Keratinocyte (primary cell): ENCODE measurements around the gene ERI2. TPM values are rescaled to one million over a fixed set of nuclear protein-coding genes. Genes with fewer than 3 reads are reported as not detected.

ENCODE experiments used
- DNase-seq: peaks from one replicate; pipeline ENCODE4 v3.0.0-alpha.2; 2011; ENCODE audit warnings: low read depth, missing footprints, low spot score
- FAIRE-seq: peaks from 2 replicates; lab custom pipeline; 2011; peaks lifted over from hg19 to GRCh38; lab: Jason Lieb, UNC
- H2AFZ ChIP-seq: 2 replicates; pipeline ENCODE4 v1.6.0; 2012; ENCODE audit warnings: low read length, control low read depth, inconsistent platforms; ENCODE audit not compliant: control insufficient read depth
- H3K27ac ChIP-seq: 2 replicates; pipeline ENCODE4 v1.5.1; 2011; ENCODE audit warnings: low read length; ENCODE audit not compliant: control insufficient read depth, insufficient read depth
- H3K27me3 ChIP-seq: 3 replicates; pipeline ENCODE4 v1.6.0; 2011; ENCODE audit warnings: low read length; ENCODE audit not compliant: control insufficient read depth, insufficient read depth; ENCODE audit errors: extremely low read depth
- H3K36me3 ChIP-seq, 2 experiments: 2 replicates in 1 of 2; 3 replicates in 1 of 2; pipeline ENCODE4 v1.5.1; 2011; ENCODE audit warnings: low read length in 2 of 2, mild to moderate bottlenecking in 1 of 2; ENCODE audit not compliant: control insufficient read depth in 2 of 2, insufficient read depth in 2 of 2; ENCODE audit errors: extremely low read depth in 1 of 2
- H3K4me1 ChIP-seq: 3 replicates; pipeline ENCODE4 v1.5.1; 2011; ENCODE audit warnings: low read length; ENCODE audit not compliant: control insufficient read depth, insufficient read depth; ENCODE audit errors: extremely low read depth
- H3K4me2 ChIP-seq: 3 replicates; pipeline ENCODE4 v1.6.0; 2011; ENCODE audit warnings: low read depth, low read length; ENCODE audit not compliant: control insufficient read depth, insufficient read depth; ENCODE audit errors: extremely low read depth
- H3K4me3 ChIP-seq, 3 experiments: fragments of 200-600 bp in 1 of 3; sonication (generic) in 1 of 3; 2 replicates in 2 of 3; 3 replicates in 1 of 3; pipeline ENCODE4 v1.5.1; 2011 to 2016; ENCODE audit warnings: low read length in 3 of 3, mild to moderate bottlenecking in 3 of 3, control low read depth in 2 of 3, inconsistent platforms in 1 of 3, low read depth in 1 of 3, mixed read lengths in 1 of 3, mixed run types in 1 of 3, moderate library complexity in 1 of 3; ENCODE audit not compliant: control insufficient read depth in 2 of 3, insufficient read depth in 2 of 3; ENCODE audit errors: extremely low read depth in 1 of 3
- H3K79me2 ChIP-seq: 2 replicates; pipeline ENCODE4 v1.6.0; 2012; ENCODE audit warnings: low read length; ENCODE audit not compliant: control insufficient read depth, insufficient read depth
- H3K9ac ChIP-seq: 3 replicates; pipeline ENCODE4 v1.6.0; 2011; ENCODE audit warnings: low read length; ENCODE audit not compliant: control insufficient read depth, insufficient read depth; ENCODE audit errors: extremely low read depth
- H3K9me1 ChIP-seq: 3 replicates; pipeline ENCODE4 v1.6.0; 2011; ENCODE audit warnings: low read length; ENCODE audit not compliant: control insufficient read depth, insufficient read depth; ENCODE audit errors: extremely low read depth
- H3K9me3 ChIP-seq: 2 replicates; pipeline ENCODE4 v1.5.1; 2012; ENCODE audit warnings: low read depth, low read length; ENCODE audit not compliant: control insufficient read depth
- H4K20me1 ChIP-seq: 3 replicates; pipeline ENCODE4 v1.6.0; 2011; ENCODE audit warnings: low read length; ENCODE audit not compliant: control insufficient read depth, insufficient read depth; ENCODE audit errors: extremely low read depth
- CTCF ChIP-seq, 3 experiments: IDR thresholded peaks in 1 of 3; conservative IDR thresholded peaks in 1 of 3; optimal IDR thresholded peaks in 1 of 3; 2 replicates in 2 of 3; 3 replicates in 1 of 3; pipeline versions ENCODE3 to v1.5.1; 2011; ENCODE audit warnings: low read length in 3 of 3, mild to moderate bottlenecking in 3 of 3, moderate library complexity in 2 of 3, control low read depth in 1 of 3, inconsistent platforms in 1 of 3; ENCODE audit not compliant: insufficient read depth in 2 of 3; ENCODE audit errors: extremely low read depth in 1 of 3
- EZH2 ChIP-seq: IDR thresholded peaks from one replicate; pipeline ENCODE4 v1.6.1; 2012; ENCODE audit warnings: inconsistent platforms, mild to moderate bottlenecking, low read length, moderate library complexity
- dilution Hi-C: fragments of 300-500 bp; cut with MboI; formaldehyde crosslinking; loops from one replicate; pipeline ENCODE4 v1.7.0; 2020; ENCODE audit warnings: low sequenced_read_pairs; ENCODE audit not compliant: extremely low pct_ligation_motif_present
- polyA plus RNA-seq, 5 experiments: library from polyadenylated mRNA; depleted of rRNA in 3 of 5; stranded (reverse) in 3 of 5; stranded (forward) in 1 of 5; unstranded in 1 of 5; fragments of >200 nt; gene quantifications; 1 replicate in 1 of 5; 2 replicates in 3 of 5; 3 replicates in 1 of 5; pipeline versions ENCODE4 v1.2.1 to v1.2.3, GENCODE V29; 2011 to 2012; ENCODE audit warnings: missing spikeins in 2 of 5, low read depth in 1 of 5, low replicate concordance in 1 of 5

ERI2 gene
- polyA plus RNA-seq, 1 donor (not counting 4 experiments of a cell fraction or from before 2014, with no cell fraction given): 19.5 TPM

GRCh38 chr16:20773679-20774078 is 32.6 kb downstream of the ERI2 start:
- Histone ChIP-seq H3K27ac (no peak overlapping the region), H3K36me3 (no peaks in the 10 kb centered on the region), H4K20me1 (no peaks in the 10 kb centered on the region), H3K9ac (no peak overlapping the region), H3K4me3 (no peak overlapping the region), H3K4me2 (no peak overlapping the region), H3K4me1 (no peaks in the 10 kb centered on the region), H3K79me2 (no peaks in the 10 kb centered on the region), H3K9me3 (no peaks in the 10 kb centered on the region), H2AFZ (no peak overlapping the region), H3K9me1 (no peaks in the 10 kb centered on the region), H3K27me3 (no peaks in the 10 kb centered on the region)
- DNase-seq: no peak
- TF ChIP-seq EZH2 (no peak), CTCF (optimal IDR thresholded peaks at IDR 0.05 in 1 of 3, IDR thresholded peaks at IDR 0.05 in 1 of 3, conservative IDR thresholded peaks at IDR 0.05 in 1 of 3; ENCODE audit: extremely low read depth in 1 of 3, insufficient read depth in 2 of 3, low read length in 3 of 3) (no peak)
- dilution Hi-C loops: no loop called here
- FAIRE-seq: no peak

GRCh38 chr16:20768818-20769217 is 37.5 kb downstream of the ERI2 start:
- dilution Hi-C loops: no loop called here
- no peaks in the 10 kb centered on the region for H3K79me2 ChIP-seq

More at GRCh38 chr16:20768818-20769217, 37.5 kb downstream of the ERI2 start:
- DNase-seq: no peak
- no peak overlapping the region for H3K9ac ChIP-seq
- no peaks in the 10 kb centered on the region for H3K9me1 ChIP-seq
- TF ChIP-seq CTCF (optimal IDR thresholded peaks at IDR 0.05 in 1 of 3, IDR thresholded peaks at IDR 0.05 in 1 of 3, conservative IDR thresholded peaks at IDR 0.05 in 1 of 3; ENCODE audit: extremely low read depth in 1 of 3, insufficient read depth in 2 of 3, low read length in 3 of 3) (no peak), EZH2 (no peak)
- no peak overlapping the region for H3K4me2 ChIP-seq
- no peak overlapping the region for H3K27ac ChIP-seq
- no peaks in the 10 kb centered on the region for H3K9me3 ChIP-seq
- H4K20me1 ChIP-seq: no peaks in the 10 kb centered on the region
- H3K4me3 ChIP-seq: no peak overlapping the region
- H3K27me3 ChIP-seq: no peaks in the 10 kb centered on the region
- no peak overlapping the region for H2AFZ ChIP-seq
- no peak for FAIRE-seq
- H3K36me3 ChIP-seq: no peaks in the 10 kb centered on the region
- peaks cover 4% of the 10 kb centered on the region for H3K4me1 ChIP-seq
